Stomach smooth muscle (tissue), 2 donors: Measurements from ENCODE around the gene USP47.

Experiments
- H3K27ac ChIP-seq: one replicate; pipeline ENCODE4 v1.7.0; 2013; ENCODE audit warnings: mild to moderate bottlenecking, low read length, inconsistent platforms
- H3K27me3 ChIP-seq, 2 donors: one replicate each; pipeline ENCODE4 v1.7.0; 2013; ENCODE audit warnings: low read length in 2 of 2; ENCODE audit not compliant: insufficient read depth in 2 of 2, control insufficient read depth in 1 of 2
- H3K36me3 ChIP-seq, 2 donors: one replicate each; pipeline ENCODE4 v1.7.0; 2013; ENCODE audit warnings: low read length in 2 of 2; ENCODE audit not compliant: control insufficient read depth in 2 of 2, insufficient read depth in 2 of 2
- H3K4me1 ChIP-seq: one replicate; pipeline ENCODE4 v1.7.0; 2013; ENCODE audit warnings: low read length; ENCODE audit not compliant: control insufficient read depth, insufficient read depth
- H3K4me3 ChIP-seq, 2 donors: one replicate each; pipeline ENCODE4 v1.7.0; 2013; ENCODE audit warnings: low read length in 2 of 2
- H3K9ac ChIP-seq, 2 donors: one replicate each; pipeline ENCODE4 v1.7.0; 2013; ENCODE audit warnings: low read length in 2 of 2, mild to moderate bottlenecking in 1 of 2
- H3K9me3 ChIP-seq, 2 donors: one replicate each; pipeline ENCODE4 v1.7.0; 2013; ENCODE audit warnings: low read length in 2 of 2; ENCODE audit not compliant: control insufficient read depth in 2 of 2
- donor health status: healthy.
- donor health status: Pancreatic carcinoma.

USP47 gene

GRCh38 chr11:11899401-11899800 lies 57.6 kb downstream of the USP47 start:
- Histone ChIP-seq H3K4me1 (no peaks in the 10 kb centered on the region), H3K27ac (no peak overlapping the region), H3K9me3 (no peaks in the 10 kb centered on the region), H3K4me3 (no peak overlapping the region), H3K36me3 (peaks cover 2 to 3% of the 10 kb centered on the region in 2 donors), H3K27me3 (no peaks in the 10 kb centered on the region), H3K9ac (no peak overlapping the region)

- Histone ChIP-seq H3K27ac (no peak overlapping the region), H3K36me3 (peaks cover 6 to 14% of the 10 kb centered on the region in 2 donors), H3K9me3 (no peaks in the 10 kb centered on the region), H3K4me3 (no peak overlapping the region), H3K4me1 (no peaks in the 10 kb centered on the region), H3K27me3 (no peaks in the 10 kb centered on the region), H3K9ac (no peak overlapping the region)
Measured at GRCh38 chr11:11901929-11902328, 60.2 kb downstream of the USP47 start.

GRCh38 chr11:11909727-11910126 lies 68.0 kb downstream of the USP47 start:
- H3K9me3 ChIP-seq, result no peaks in the 10 kb centered on the region
- no peaks in the 10 kb centered on the region for H3K4me1 ChIP-seq
- no peaks in the 10 kb centered on the region for H3K27me3 ChIP-seq
- no peak overlapping the region for H3K4me3 ChIP-seq
- H3K36me3 ChIP-seq, result peaks cover 8 to 21% of the 10 kb centered on the region in 2 donors
- no peak overlapping the region for H3K9ac ChIP-seq
- no peak overlapping the region for H3K27ac ChIP-seq

- Histone ChIP-seq H3K27me3 (no peaks in the 10 kb centered on the region), H3K9me3 (no peaks in the 10 kb centered on the region), H3K4me3 (no peak overlapping the region), H3K4me1 (no peaks in the 10 kb centered on the region), H3K36me3 (peaks cover 5 to 18% of the 10 kb centered on the region in 2 donors), H3K9ac (no peak overlapping the region), H3K27ac (no peak overlapping the region)
Measured at GRCh38 chr11:11910541-11910940, 68.8 kb downstream of the USP47 start.

- Histone ChIP-seq H3K27me3 (no peaks in the 10 kb centered on the region), H3K27ac (no peak overlapping the region), H3K4me1 (no peaks in the 10 kb centered on the region), H3K36me3 (peaks cover 4 to 6% of the 10 kb centered on the region in 2 donors), H3K9me3 (no peaks in the 10 kb centered on the region), H3K4me3 (no peak overlapping the region), H3K9ac (no peak overlapping the region)
Measured at GRCh38 chr11:11913395-11913794, 71.6 kb downstream of the USP47 start.

- no peaks in the 10 kb centered on the region for H3K4me1 ChIP-seq
- H3K4me3 ChIP-seq, result no peak overlapping the region
- no peak overlapping the region for H3K27ac ChIP-seq
- H3K9ac ChIP-seq, result no peak overlapping the region
- H3K36me3 ChIP-seq, result peaks cover 0 to under 1% of the 10 kb centered on the region in 2 donors
- no peaks in the 10 kb centered on the region for H3K9me3 ChIP-seq
- H3K27me3 ChIP-seq, result no peaks in the 10 kb centered on the region
Measured at GRCh38 chr11:11915625-11916024, 73.9 kb downstream of the USP47 start.

- no peak overlapping the region for H3K9ac ChIP-seq
- H3K4me1 ChIP-seq, result no peaks in the 10 kb centered on the region
- no peak overlapping the region for H3K27ac ChIP-seq
- no peaks in the 10 kb centered on the region for H3K36me3 ChIP-seq
- H3K9me3 ChIP-seq, result no peaks in the 10 kb centered on the region
- no peaks in the 10 kb centered on the region for H3K27me3 ChIP-seq
- no peak overlapping the region for H3K4me3 ChIP-seq
Measured at GRCh38 chr11:11916981-11917399, 75.2 kb downstream of the USP47 start.

GRCh38 chr11:11923828-11924227 lies 82.1 kb downstream of the USP47 start:
- H3K36me3 ChIP-seq, result peaks cover 0 to 9% of the 10 kb centered on the region in 2 donors

GRCh38 chr11:11929920-11930319 lies 88.1 kb downstream of the USP47 start:
- Histone ChIP-seq H3K9me3 (no peaks in the 10 kb centered on the region), H3K9ac (no peak overlapping the region), H3K4me1 (no peaks in the 10 kb centered on the region), H3K27ac (no peak overlapping the region), H3K4me3 (no peak overlapping the region), H3K36me3 (peaks cover 3 to 27% of the 10 kb centered on the region in 2 donors), H3K27me3 (no peaks in the 10 kb centered on the region)

More at GRCh38 chr11:11923828-11924227, 82.1 kb downstream of the USP47 start:
- Histone ChIP-seq H3K9ac (no peak overlapping the region), H3K27me3 (no peaks in the 10 kb centered on the region), H3K27ac (no peak overlapping the region), H3K9me3 (no peaks in the 10 kb centered on the region), H3K4me1 (no peaks in the 10 kb centered on the region), H3K4me3 (no peak overlapping the region)

GRCh38 chr11:11931461-11932055 lies 89.8 kb downstream of the USP47 start:
- Histone ChIP-seq H3K9ac (no peak overlapping the region), H3K36me3 (peaks cover 4 to 33% of the 10 kb centered on the region in 2 donors), H3K4me1 (no peaks in the 10 kb centered on the region), H3K27ac (no peak overlapping the region), H3K27me3 (no peaks in the 10 kb centered on the region), H3K9me3 (no peaks in the 10 kb centered on the region), H3K4me3 (no peak overlapping the region)

- Histone ChIP-seq H3K9me3 (no peaks in the 10 kb centered on the region), H3K27me3 (no peaks in the 10 kb centered on the region), H3K9ac (no peak overlapping the region), H3K4me3 (no peak overlapping the region), H3K36me3 (peaks cover 13 to 39% of the 10 kb centered on the region in 2 donors), H3K4me1 (no peaks in the 10 kb centered on the region), H3K27ac (no peak overlapping the region)
Measured at GRCh38 chr11:11935536-11935935, 93.8 kb downstream of the USP47 start.
